ENCODE results near the gene PBRM1.

GRCh38 chr3:52512105-52512504 is 173.6 kb downstream of the PBRM1 start:
- TF ChIP-seq CTCF (IDR thresholded peaks at IDR 0.05) = no peak
- no peak for TF ChIP-seq POLR2A (IDR thresholded peaks at IDR 0.05)
- no peak for TF ChIP-seq POLR2AphosphoS5 (IDR thresholded peaks at IDR 0.05)
